Upper lobe of right lung (tissue), 1 donor: ENCODE results near the gene DPYSL4. TPM values are rescaled to one million over a fixed set of nuclear protein-coding genes. Genes with fewer than 3 reads are reported as not detected.

Source experiments
- ATAC-seq: fragments of 200-7000 bp; cut with Tn5 transposase; one replicate; pipeline ENCODE4 v1.9.1; 2020; ENCODE audit warnings: mild to moderate bottlenecking, moderate library complexity
- DNase-seq: peaks from one replicate; pipeline ENCODE4 v3.0.0-alpha.2; 2020
- H3K27ac ChIP-seq: fragments of 200-600 bp; one replicate; pipeline ENCODE4 v1.8.0; 2022
- H3K27me3 ChIP-seq: fragments of 200-600 bp; one replicate; pipeline ENCODE4 v1.8.0; 2022; ENCODE audit warnings: mild to moderate bottlenecking
- H3K36me3 ChIP-seq: fragments of 200-600 bp; one replicate; pipeline ENCODE4 v1.8.0; 2022
- H3K4me1 ChIP-seq: fragments of 200-600 bp; one replicate; pipeline ENCODE4 v1.8.0; 2022
- H3K4me3 ChIP-seq: fragments of 200-600 bp; one replicate; pipeline ENCODE4 v1.8.0; 2022; ENCODE audit warnings: mild to moderate bottlenecking
- H3K9me3 ChIP-seq: fragments of 200-600 bp; one replicate; pipeline ENCODE4 v1.8.0; 2022
- CTCF ChIP-seq: fragments of 200-600 bp; IDR thresholded peaks from one replicate; pipeline ENCODE4 v1.8.0; 2022; ENCODE audit warnings: antibody characterized with exemption
- intact Hi-C: fragments of 100-400 bp; cut with DNase I; formaldehyde crosslinking; loops from one replicate; pipeline ENCODE4 v1.11.0; 2022
- total RNA-seq: library from RNA; stranded (reverse); fragmentation: NEBNext Ultra II Directional; extraction: Animal tissue kit (Norgen Biotek cat#: 25700); gene quantifications from one replicate; pipeline ENCODE4 v1.2.1, GENCODE V29; 2021
- donor health status: DM: no; HTN: yes; CAD: no; lungs with severe emphysema.

DPYSL4 gene
- total RNA-seq, 1 donor from 2014 or later, result 1.7 TPM

- H3K4me1 ChIP-seq, result peaks cover 15% of the 10 kb centered on the region
- peaks cover 35% of the 10 kb centered on the region for H3K27me3 ChIP-seq
- no peaks in the 10 kb centered on the region for H3K36me3 ChIP-seq
- ATAC-seq (no peak), DNase-seq (no peak)
- H3K27ac ChIP-seq, result no peak overlapping the region
- no peak overlapping the region for H3K4me3 ChIP-seq
- no peaks in the 10 kb centered on the region for H3K9me3 ChIP-seq
- TF ChIP-seq CTCF, result no peak
- intact Hi-C loops, result no loop called here
These were observed 3.7 kb upstream of the DPYSL4 start for GRCh38 chr10:132183046-132183445.

DNA sequence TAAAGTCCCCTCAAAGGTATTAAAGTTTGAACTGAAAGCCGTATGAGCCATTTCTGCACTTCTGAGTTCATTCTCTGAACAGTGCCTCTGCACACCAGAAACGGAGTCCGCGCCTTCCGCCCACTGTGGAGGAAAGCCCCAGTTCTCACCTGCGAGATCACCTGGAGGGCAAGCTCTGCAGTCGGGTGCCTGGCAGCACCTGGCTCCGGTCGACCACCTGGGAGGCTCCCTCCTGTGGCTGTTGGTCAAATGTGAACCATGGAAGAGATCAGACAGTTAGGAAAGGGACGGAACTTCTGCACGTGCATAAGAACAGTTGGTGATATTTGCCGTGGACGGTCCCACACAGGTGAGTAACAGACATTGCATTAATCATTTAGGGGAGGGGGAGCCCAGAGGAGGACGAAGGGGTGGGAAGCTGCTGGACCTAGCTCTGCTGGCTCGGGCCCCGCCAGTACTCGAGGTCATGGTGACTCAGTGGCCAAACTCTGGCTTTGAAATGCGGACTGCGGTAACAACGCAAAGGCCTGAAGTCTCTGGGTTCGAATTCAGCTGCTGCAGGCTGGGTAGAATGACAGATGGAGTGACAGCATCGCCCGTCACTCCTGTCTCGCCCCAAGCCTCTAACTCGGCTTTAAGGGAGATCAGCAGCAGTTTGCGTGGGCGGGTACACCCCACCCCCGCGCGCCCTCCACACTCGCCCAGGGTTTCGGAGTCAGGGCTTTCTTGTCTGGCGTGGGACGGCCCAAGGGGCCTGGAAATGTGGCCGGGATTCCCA, 1.7 kb upstream of the DPYSL4 start:
- DNase-seq (no peak), ATAC-seq (no peak)
- peaks cover 16% of the 10 kb centered on the region for H3K4me1 ChIP-seq
- H3K27me3 ChIP-seq, result peaks cover 36% of the 10 kb centered on the region
- no peak for TF ChIP-seq CTCF
- no peak overlapping the region for H3K27ac ChIP-seq
- H3K9me3 ChIP-seq, result no peaks in the 10 kb centered on the region
- no peak overlapping the region for H3K4me3 ChIP-seq
- intact Hi-C loops, result no loop called here
- H3K36me3 ChIP-seq, result no peaks in the 10 kb centered on the region

- TF ChIP-seq CTCF, result no peak
- peak; percentile 78 for ATAC-seq
- DNase-seq, result no peak
- peaks cover 16% of the 10 kb centered on the region for H3K4me1 ChIP-seq
- no peaks in the 10 kb centered on the region for H3K9me3 ChIP-seq
- intact Hi-C loops, result no loop called here
- H3K36me3 ChIP-seq, result no peaks in the 10 kb centered on the region
- H3K27ac ChIP-seq, result no peak overlapping the region
- H3K27me3 ChIP-seq, result peaks cover 36% of the 10 kb centered on the region
- peak overlapping the region; percentile 40 for H3K4me3 ChIP-seq
These were observed 904 bp upstream of the DPYSL4 start for GRCh38 chr10:132185601-132186487.

GRCh38 chr10:132187430-132188138, 836 bp downstream of the DPYSL4 start:
- no peak for TF ChIP-seq CTCF
- H3K4me1 ChIP-seq, result peaks cover 16% of the 10 kb centered on the region
- no peak for ATAC-seq
- peaks cover 36% of the 10 kb centered on the region for H3K27me3 ChIP-seq
- peak overlapping the region; percentile 43 for H3K4me3 ChIP-seq
- H3K27ac ChIP-seq, result no peak overlapping the region
- no peak for DNase-seq
- no peaks in the 10 kb centered on the region for H3K9me3 ChIP-seq
- intact Hi-C loops, result no loop called here
- H3K36me3 ChIP-seq, result no peaks in the 10 kb centered on the region

- ATAC-seq, result no peak
- Histone ChIP-seq H3K4me1 (peaks cover 16% of the 10 kb centered on the region), H3K9me3 (no peaks in the 10 kb centered on the region), H3K27ac (no peak overlapping the region), H3K4me3 (no peak overlapping the region), H3K36me3 (no peaks in the 10 kb centered on the region), H3K27me3 (peaks cover 36% of the 10 kb centered on the region)
- TF ChIP-seq CTCF, result no peak
- intact Hi-C loops, result no loop called here
- DNase-seq, result no peak
These were observed 1.6 kb downstream of the DPYSL4 start for GRCh38 chr10:132188331-132188730.
